Parathyroid adenoma (tissue), 2 donors: ENCODE data around the gene ITCH.

Source experiments
- H2AFZ ChIP-seq: fragments of 300-600 bp; sonication (generic); one replicate; pipeline ENCODE4 v1.7.0; 2017; ENCODE audit warnings: antibody characterized with exemption, mild to moderate bottlenecking
- H3K27ac ChIP-seq: fragments of 300-600 bp; sonication (generic); one replicate; pipeline ENCODE4 v1.7.0; 2017
- H3K27me3 ChIP-seq: fragments of 300-600 bp; sonication (generic); one replicate; pipeline ENCODE4 v1.7.0; 2017; ENCODE audit warnings: low read length; ENCODE audit not compliant: control insufficient read depth, insufficient read depth
- H3K36me3 ChIP-seq: fragments of 300-600 bp; sonication (generic); one replicate; pipeline ENCODE4 v1.7.0; 2017; ENCODE audit warnings: low read length; ENCODE audit not compliant: control insufficient read depth, insufficient read depth
- H3K4me1 ChIP-seq: fragments of 300-600 bp; sonication (generic); one replicate; pipeline ENCODE4 v1.7.0; 2017; ENCODE audit warnings: control low read depth
- H3K4me2 ChIP-seq: fragments of 300-600 bp; sonication (generic); one replicate; pipeline ENCODE4 v1.7.0; 2017; ENCODE audit warnings: low read length
- H3K4me3 ChIP-seq: fragments of 300-600 bp; sonication (generic); one replicate; pipeline ENCODE4 v1.7.0; 2017; ENCODE audit warnings: low read depth, low read length
- H3K79me2 ChIP-seq: fragments of 300-600 bp; sonication (generic); one replicate; pipeline ENCODE4 v1.7.0; 2017; ENCODE audit warnings: control low read depth
- H3K9ac ChIP-seq: fragments of 300-600 bp; sonication (generic); one replicate; pipeline ENCODE4 v1.7.0; 2017; ENCODE audit warnings: mild to moderate bottlenecking
- H3K9me3 ChIP-seq: fragments of 300-600 bp; sonication (generic); one replicate; pipeline ENCODE4 v1.7.0; 2017; ENCODE audit warnings: low read length; ENCODE audit not compliant: control insufficient read depth
- TF ChIP-seq, protein P1 (sequence below): fragments of 300-600 bp; sonication (generic); IDR thresholded peaks from one replicate; pipeline ENCODE4 v1.7.0; 2017; ENCODE audit warnings: antibody characterized with exemption, mild to moderate bottlenecking
- donor health status: primary hyperparathyroidism.

The ITCH gene

DNA sequence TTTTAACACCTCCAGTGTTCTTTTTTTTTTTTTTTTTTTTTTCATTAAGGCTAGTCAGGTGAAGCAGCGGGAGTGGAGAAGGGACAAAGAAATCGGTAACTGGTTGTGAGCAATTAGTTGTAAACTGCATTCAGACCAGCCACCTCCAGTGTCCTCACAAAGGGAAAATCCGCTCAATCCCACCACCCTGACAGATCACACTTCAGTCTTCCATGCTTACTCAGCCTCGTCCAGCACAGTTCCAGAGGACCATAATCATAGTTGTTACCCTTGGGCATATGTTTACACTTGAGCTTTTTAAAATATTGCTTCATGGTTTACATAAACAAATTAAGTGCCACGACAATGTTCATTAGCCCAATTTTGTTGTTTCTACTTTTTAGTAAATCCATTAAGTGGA is 163.4 kb downstream of the ITCH start:
- Histone ChIP-seq H3K4me1 (peaks cover 10% of the 10 kb centered on the region), H3K36me3 (no peaks in the 10 kb centered on the region), H3K79me2 (peaks cover 66% of the 10 kb centered on the region), H3K9ac (no peak overlapping the region), H3K4me2 (no peak overlapping the region), H2AFZ (no peak overlapping the region), H3K9me3 (no peaks in the 10 kb centered on the region), H3K27me3 (no peaks in the 10 kb centered on the region), H3K27ac (no peak overlapping the region), H3K4me3 (no peak overlapping the region)
- TF ChIP-seq, protein P1, sequence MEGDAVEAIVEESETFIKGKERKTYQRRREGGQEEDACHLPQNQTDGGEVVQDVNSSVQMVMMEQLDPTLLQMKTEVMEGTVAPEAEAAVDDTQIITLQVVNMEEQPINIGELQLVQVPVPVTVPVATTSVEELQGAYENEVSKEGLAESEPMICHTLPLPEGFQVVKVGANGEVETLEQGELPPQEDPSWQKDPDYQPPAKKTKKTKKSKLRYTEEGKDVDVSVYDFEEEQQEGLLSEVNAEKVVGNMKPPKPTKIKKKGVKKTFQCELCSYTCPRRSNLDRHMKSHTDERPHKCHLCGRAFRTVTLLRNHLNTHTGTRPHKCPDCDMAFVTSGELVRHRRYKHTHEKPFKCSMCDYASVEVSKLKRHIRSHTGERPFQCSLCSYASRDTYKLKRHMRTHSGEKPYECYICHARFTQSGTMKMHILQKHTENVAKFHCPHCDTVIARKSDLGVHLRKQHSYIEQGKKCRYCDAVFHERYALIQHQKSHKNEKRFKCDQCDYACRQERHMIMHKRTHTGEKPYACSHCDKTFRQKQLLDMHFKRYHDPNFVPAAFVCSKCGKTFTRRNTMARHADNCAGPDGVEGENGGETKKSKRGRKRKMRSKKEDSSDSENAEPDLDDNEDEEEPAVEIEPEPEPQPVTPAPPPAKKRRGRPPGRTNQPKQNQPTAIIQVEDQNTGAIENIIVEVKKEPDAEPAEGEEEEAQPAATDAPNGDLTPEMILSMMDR: no peak

DNA sequence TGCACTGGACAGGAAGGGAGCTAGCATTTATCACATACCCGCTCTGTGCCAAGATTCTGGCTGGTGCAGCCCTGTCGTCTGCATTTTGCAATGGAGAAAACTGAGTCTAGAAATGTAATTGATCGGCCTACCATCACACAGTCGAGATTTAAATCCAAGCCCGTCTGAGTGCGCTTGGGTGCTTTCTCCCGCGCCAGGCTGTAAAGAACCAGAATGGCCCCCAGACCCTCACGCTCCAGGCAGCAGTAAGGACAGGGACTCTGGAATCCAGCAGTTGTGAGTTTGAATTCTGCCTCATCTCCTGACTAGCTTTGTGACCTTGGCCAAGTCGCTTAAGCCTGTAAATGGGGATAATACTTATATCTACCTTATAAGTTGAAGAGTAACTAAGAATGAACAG is 163.9 kb downstream of the ITCH start:
- H3K36me3 ChIP-seq: no peaks in the 10 kb centered on the region
- no peak overlapping the region for H3K4me3 ChIP-seq
- H3K9me3 ChIP-seq: no peaks in the 10 kb centered on the region
- H3K4me2 ChIP-seq: no peak overlapping the region
- peaks cover 10% of the 10 kb centered on the region for H3K4me1 ChIP-seq
- no peak overlapping the region for H3K9ac ChIP-seq
- no peak overlapping the region for H3K27ac ChIP-seq
- H2AFZ ChIP-seq: no peak overlapping the region
- peaks cover 63% of the 10 kb centered on the region for H3K79me2 ChIP-seq
- TF ChIP-seq, protein P1: no peak
- no peaks in the 10 kb centered on the region for H3K27me3 ChIP-seq

DNA sequence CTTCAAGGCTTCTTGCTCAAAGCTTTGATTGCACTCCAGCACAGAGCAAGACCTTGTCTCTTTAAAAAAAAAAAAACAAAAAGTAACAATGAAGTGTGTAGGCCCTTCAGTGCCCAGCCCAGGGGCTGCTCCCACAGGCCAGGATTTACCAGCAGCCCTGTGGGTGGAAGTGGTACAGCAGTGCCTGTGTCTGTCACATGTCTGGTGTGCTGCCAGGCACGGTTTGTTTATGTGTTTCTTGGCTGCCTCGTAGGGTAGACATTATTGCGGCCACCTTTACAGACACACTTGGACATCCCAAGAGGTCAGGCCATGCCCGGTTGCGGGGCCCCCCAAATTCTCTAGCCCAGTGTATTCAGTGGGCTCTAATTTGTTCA is 165.8 kb downstream of the ITCH start:
- no peak overlapping the region for H3K4me2 ChIP-seq
- H3K9me3 ChIP-seq: no peaks in the 10 kb centered on the region
- H3K36me3 ChIP-seq: no peaks in the 10 kb centered on the region
- TF ChIP-seq, protein P1: no peak
- no peak overlapping the region for H3K4me3 ChIP-seq
- no peak overlapping the region for H3K9ac ChIP-seq
- H3K27me3 ChIP-seq: no peaks in the 10 kb centered on the region
- H3K4me1 ChIP-seq: peaks cover 5% of the 10 kb centered on the region
- H3K79me2 ChIP-seq: peaks cover 51% of the 10 kb centered on the region
- H3K27ac ChIP-seq: no peak overlapping the region
- no peak overlapping the region for H2AFZ ChIP-seq

DNA sequence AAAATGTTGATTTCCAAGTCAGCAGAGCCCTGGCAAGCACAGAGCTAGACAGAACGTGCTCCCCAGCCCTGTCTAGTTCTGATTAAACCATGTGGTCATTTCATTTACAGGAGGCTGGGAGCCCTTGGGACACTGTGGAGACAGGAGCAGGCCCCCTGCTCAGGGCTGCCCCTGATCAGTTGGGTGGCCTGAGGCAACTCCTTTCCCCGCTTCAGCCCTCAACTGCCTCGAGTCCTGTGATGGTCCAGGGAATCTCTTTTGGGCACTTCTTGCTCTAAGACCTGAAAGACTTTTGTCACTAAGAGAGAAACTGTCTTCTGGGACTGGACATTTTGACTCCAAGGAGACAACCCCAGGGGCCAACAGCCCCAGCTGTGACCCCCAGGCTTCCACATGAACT is 166.7 kb downstream of the ITCH start:
- no peaks in the 10 kb centered on the region for H3K36me3 ChIP-seq
- H3K79me2 ChIP-seq: peaks cover 44% of the 10 kb centered on the region
- no peak overlapping the region for H2AFZ ChIP-seq
- H3K27ac ChIP-seq: no peak overlapping the region
- H3K9ac ChIP-seq: no peak overlapping the region
- no peak overlapping the region for H3K4me3 ChIP-seq
- no peaks in the 10 kb centered on the region for H3K27me3 ChIP-seq
- TF ChIP-seq, protein P1: no peak
- H3K4me1 ChIP-seq: peaks cover 5% of the 10 kb centered on the region
- H3K4me2 ChIP-seq: no peak overlapping the region
- no peaks in the 10 kb centered on the region for H3K9me3 ChIP-seq

DNA sequence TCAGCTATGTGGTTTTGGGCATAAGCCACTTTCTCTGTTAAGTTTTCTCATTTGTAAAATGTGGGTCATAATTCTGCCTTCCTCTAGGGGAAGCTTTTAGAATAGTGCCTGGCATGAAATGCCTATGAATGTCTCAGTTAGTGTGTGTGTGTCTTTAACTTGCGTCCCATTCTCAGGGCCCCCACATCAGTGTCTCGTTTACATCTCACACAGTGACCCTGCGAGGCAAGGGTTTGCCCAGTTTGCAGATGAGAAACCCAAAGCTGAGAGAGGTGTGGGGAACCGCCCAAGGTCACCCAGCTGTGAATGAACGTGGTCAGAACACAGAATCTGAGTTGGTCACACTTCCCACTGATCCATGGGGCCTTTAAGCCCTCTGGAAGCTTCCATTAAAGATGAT is 167.3 kb downstream of the ITCH start:
- H3K79me2 ChIP-seq: peaks cover 39% of the 10 kb centered on the region

More for the DNA sequence above, 167.3 kb downstream of the ITCH start:
- H3K4me1 ChIP-seq: peaks cover 2% of the 10 kb centered on the region
- no peak overlapping the region for H3K4me3 ChIP-seq
- H3K27me3 ChIP-seq: no peaks in the 10 kb centered on the region
- no peak overlapping the region for H3K4me2 ChIP-seq
- no peak overlapping the region for H3K27ac ChIP-seq
- H2AFZ ChIP-seq: no peak overlapping the region
- no peaks in the 10 kb centered on the region for H3K9me3 ChIP-seq
- TF ChIP-seq, protein P1: no peak
- no peak overlapping the region for H3K9ac ChIP-seq
- no peaks in the 10 kb centered on the region for H3K36me3 ChIP-seq
